Retina (tissue), 1 donor: ENCODE results near the gene VAMP7.
"Not testable (repeated sequence)": the region's sequence is repeated elsewhere in the genome, so short reads cannot be mapped to it uniquely, and the experiment has no call there.

Experiments used
- DNase-seq: peaks from one replicate; pipeline ENCODE4 v3.0.0-alpha.2; 2016

The VAMP7 gene

GRCh38 chrX:155881158-155881993, at the start of gene VAMP7:
TSS of gene VAMP7 (plus strand) at chrX:155881345. CDS start at chrX:155889467, 8,122 bp downstream.
- peak; percentile 85 for DNase-seq

- no peak for DNase-seq
These were observed 39.9 kb upstream of the VAMP7 start for GRCh38 chrX:155841232-155841631.

GRCh38 chrX:155851786-155852185, 29.4 kb upstream of the VAMP7 start:
- DNase-seq = not testable (repeated sequence)

- DNase-seq = no peak
These were observed 23.6 kb upstream of the VAMP7 start for GRCh38 chrX:155857561-155857960.

GRCh38 chrX:155864655-155865054, 16.5 kb upstream of the VAMP7 start:
- no peak for DNase-seq

- no peak for DNase-seq
These were observed 16.0 kb upstream of the VAMP7 start for GRCh38 chrX:155865193-155865592.

- no peak for DNase-seq
These were observed 13.3 kb upstream of the VAMP7 start for GRCh38 chrX:155867821-155868220.

GRCh38 chrX:155870958-155871357, 10.2 kb upstream of the VAMP7 start:
- DNase-seq = no peak

GRCh38 chrX:155871934-155872333, 9.2 kb upstream of the VAMP7 start:
- no peak for DNase-seq

- DNase-seq = no peak
These were observed 8.0 kb upstream of the VAMP7 start for GRCh38 chrX:155873188-155873587.

GRCh38 chrX:155874571-155875244, 6.4 kb upstream of the VAMP7 start:
- peak; percentile 23 for DNase-seq

GRCh38 chrX:155876704-155877103, 4.4 kb upstream of the VAMP7 start:
- no peak for DNase-seq

- DNase-seq = no peak
These were observed 3.9 kb upstream of the VAMP7 start for GRCh38 chrX:155877288-155877687.

- DNase-seq = no peak
These were observed 473 bp upstream of the VAMP7 start for GRCh38 chrX:155880586-155881157.

- no peak for DNase-seq
These were observed 5.3 kb downstream of the VAMP7 start for GRCh38 chrX:155886409-155886808.

- no peak for DNase-seq
These were observed 7.0 kb downstream of the VAMP7 start for GRCh38 chrX:155888139-155888538.

GRCh38 chrX:155889328-155889727, 8.2 kb downstream of the VAMP7 start:
- no peak for DNase-seq

- no peak for DNase-seq
These were observed 10.5 kb downstream of the VAMP7 start for GRCh38 chrX:155891446-155892210.

GRCh38 chrX:155893521-155893920, 12.4 kb downstream of the VAMP7 start:
- no peak for DNase-seq

- DNase-seq = no peak
These were observed 15.4 kb downstream of the VAMP7 start for GRCh38 chrX:155896512-155896911.

GRCh38 chrX:155899366-155899765, 18.2 kb downstream of the VAMP7 start:
- DNase-seq = no peak

GRCh38 chrX:155900765-155901164, 19.6 kb downstream of the VAMP7 start:
- no peak for DNase-seq

GRCh38 chrX:155907661-155908060, 26.5 kb downstream of the VAMP7 start:
- not testable (repeated sequence) for DNase-seq
